SKM-1 treated with dmso at 0.1 percent for 144 hours (cell line): Measurements from ENCODE around the gene VGLL4.

Experiments used
- DNase-seq: peaks from one replicate; lab custom pipeline; 2025; ENCODE audit not compliant: unreplicated experiment; lab: John Stamatoyannopoulos, UW

The VGLL4 gene

DNA sequence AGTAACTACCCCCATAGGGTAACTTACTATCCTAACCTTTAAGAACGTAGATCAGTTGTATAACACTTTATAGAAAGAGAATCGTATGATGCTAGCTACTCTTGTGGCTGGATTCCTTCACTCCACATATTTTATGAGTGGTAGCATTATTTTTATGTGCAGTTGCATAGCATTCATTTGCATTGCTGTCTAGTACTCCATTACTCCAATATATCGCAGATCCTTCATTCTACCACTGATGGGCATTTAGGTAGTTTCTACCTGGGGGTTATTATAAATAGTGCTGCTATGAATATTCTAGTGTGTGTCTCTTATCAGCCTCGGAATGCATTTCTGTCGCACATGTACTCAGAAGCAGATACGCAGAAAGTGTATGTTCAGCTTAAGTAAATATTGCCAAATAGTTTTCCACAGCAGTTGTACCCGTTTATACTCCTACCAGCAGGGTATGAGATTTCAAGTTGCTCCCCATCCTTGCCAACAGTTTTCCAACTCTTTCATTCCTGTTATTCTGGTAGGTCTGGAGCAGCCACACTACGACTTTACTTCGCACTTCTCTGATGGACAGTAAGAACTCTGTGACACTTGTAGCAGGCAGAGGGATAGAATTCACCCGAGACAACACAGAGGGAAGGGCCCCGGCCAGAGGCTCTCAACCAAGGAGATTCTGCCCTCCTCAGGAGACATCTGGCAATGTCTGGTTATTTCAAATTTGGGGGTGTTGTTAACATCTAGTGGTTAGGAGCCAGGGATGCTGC lies 9.8 kb upstream of the VGLL4 start:
- DNase-seq = no peak

DNA sequence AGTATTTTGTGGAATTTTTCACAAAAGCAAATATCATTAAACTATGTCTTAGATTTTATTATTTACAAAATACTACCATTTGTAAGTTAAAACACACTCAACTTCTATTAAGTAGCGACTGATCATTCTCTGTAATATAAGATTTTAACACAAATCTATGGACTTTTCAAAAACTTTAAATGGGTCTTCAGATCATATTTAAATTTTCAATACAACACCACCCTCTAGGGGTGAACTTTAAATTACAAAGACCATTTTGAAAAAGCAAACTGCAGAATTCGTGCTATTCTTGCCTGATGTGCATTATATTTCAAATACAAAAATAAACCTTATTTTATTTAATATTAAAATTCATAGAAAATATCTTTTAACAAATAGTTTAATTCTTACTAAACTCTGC lies 8.2 kb upstream of the VGLL4 start:
- peak; percentile 37 for DNase-seq

DNA sequence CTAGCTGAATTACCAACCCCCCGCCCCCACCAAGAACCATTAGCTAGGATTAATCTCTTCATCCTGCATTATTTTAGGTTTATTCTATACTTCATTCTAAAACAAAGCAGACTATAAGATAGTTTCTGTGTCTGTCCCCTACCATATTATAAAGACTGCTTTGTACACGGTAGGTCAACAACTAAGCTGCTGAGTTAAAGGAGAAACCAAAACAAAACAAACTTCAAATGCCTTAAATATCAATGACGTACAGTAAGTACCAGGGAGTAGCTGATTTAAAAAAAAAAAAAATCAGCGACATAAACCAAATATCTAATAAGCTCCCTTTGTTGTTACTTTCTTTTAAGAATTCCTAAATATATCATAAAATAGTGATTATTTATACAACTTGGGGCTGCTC lies 7.8 kb upstream of the VGLL4 start:
- DNase-seq = no peak

DNA sequence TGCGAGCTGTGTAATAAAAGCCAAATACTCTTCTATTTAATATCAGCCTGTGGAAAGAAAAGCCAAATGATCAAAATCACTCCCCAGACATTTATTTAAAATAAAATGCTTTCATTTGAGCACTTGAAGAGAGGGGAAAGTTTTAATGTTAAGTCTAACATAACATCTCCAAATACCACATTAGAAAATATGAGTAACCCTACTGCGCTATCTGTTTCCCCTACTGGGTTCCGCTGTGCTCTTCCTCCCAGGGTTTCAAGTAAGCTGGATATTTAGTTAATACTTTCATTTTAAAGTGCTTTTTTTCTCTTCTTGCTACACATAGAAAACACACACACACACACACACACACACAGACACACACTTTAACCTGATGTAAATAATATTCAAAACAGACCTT lies 6.7 kb upstream of the VGLL4 start:
- DNase-seq = no peak

DNA sequence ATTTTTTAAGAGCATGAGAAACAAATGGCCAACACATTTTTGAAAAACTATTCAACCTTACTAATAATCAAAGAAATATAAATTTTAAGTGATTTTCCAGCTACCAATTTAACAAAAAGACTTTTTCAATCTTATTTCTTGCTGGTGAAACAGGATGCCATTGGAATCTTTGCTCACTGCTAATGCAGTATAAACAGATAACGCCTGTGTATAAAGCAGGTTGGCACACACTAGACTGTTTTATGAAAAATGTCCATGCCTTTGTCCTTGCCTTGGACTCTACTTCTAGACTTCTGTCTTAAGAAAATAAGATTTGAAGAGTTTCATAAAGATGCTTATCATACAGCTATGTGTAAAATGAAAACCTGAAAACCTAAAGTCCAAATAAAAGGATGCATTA lies 5.0 kb upstream of the VGLL4 start:
- no peak for DNase-seq

DNA sequence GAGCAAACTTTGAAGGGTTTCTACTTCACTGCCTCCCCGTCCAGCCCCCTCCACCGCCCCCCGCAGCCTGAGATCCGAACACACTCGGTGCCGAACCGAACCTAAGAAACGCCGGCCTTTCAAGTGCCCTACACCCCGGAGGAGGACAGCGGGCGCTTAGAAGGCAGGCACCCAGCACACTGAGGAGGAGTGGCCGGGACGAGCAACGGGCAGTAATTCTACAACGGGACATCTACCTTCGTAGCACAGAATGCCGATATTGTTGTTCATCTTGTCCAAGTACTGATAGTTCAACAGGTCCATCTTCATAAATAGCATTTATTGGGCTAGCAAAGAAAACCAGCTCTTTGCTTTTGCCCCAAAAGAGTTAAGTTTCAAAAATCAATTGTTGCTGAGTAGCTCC lies 513 bp downstream of the VGLL4 start:
- DNase-seq = no peak

DNA sequence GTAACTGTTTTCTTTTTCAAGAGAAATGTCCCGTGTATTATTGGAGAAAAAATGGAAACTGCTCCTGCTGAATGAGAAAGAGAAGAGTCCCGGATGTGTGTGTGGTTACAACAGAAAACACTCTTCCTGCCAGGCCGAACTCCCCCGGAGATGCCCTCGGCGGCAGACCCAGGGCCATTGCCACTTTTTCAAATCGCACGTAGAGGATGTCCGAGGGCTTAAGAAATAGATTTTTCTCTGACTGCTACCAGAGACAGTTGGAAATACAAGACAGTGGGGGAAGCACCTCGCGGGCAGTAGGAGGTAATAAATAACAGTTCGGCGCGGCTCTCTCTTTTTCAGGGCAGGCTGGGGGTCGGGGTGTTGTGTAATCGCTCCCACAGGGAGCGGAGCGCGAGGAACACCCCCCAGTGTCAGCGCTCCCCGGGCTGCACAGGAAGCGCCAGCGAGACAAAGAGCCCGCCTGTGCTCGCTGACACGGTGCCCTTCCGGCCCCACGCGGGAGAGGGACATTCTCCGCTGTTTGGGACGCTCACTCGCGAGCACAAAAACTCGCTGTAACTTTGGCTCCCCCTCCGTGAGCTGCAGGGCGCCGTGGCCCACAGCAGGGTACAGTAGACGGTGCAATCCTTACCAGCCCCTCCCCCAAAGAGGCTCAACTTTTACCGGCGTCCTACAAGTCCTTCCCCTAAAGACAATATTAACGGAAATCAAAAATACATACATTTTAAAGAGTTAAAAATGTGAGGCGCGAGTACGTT lies 1.1 kb downstream of the VGLL4 start:
- DNase-seq = peak; percentile 69

DNA sequence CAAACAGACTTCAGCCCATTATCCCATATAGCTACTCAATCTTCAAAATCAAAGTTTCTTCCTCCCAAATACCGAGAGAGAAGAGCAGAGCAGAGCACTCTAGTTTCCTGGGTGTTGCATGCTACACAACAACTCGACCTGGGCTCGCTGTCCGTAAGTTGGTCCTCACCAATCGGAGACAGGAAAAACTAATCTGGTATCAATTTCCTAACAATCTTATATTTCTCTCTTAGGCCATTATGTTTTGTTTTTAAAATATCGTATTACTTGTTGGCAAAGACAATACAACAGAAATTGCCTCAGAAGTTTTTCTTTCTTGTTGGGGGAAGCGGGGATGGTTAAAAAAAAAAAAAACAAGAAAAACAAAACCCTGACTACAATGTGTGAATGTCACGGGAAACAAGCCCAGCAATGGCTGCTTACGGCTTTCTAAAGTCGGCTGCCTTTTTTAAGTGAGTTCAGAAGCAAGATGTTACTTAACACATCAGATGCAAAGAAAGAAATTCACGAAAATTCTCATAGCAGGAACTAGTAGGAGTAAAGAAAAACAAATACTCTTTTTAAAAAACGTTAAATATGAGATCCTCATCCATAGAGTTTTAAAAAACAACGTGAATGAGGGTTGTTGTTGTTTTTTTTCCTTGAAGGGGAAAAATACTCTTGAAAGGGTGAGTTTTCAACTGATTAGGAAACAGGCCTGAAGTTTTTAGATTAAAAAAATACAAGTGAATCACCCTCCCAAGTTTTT lies 1.9 kb downstream of the VGLL4 start:
- DNase-seq = no peak

DNA sequence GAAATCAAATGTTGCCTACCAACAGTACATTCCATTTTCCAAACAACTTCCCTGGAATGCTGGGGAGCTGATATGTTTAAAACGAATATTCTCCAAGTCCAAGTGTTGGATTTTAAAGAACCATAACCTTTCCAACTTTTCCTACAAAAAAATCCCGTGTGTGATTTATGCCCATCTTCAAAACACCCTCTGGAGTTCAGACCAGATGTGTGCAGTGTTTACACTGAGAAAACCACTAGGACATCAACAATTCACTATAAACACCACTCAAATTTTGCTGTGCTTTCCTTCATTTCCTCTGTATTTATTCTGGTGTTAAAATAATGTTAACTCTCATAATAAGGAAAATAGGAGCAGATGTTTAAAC lies 2.4 kb downstream of the VGLL4 start:
- DNase-seq = no peak

DNA sequence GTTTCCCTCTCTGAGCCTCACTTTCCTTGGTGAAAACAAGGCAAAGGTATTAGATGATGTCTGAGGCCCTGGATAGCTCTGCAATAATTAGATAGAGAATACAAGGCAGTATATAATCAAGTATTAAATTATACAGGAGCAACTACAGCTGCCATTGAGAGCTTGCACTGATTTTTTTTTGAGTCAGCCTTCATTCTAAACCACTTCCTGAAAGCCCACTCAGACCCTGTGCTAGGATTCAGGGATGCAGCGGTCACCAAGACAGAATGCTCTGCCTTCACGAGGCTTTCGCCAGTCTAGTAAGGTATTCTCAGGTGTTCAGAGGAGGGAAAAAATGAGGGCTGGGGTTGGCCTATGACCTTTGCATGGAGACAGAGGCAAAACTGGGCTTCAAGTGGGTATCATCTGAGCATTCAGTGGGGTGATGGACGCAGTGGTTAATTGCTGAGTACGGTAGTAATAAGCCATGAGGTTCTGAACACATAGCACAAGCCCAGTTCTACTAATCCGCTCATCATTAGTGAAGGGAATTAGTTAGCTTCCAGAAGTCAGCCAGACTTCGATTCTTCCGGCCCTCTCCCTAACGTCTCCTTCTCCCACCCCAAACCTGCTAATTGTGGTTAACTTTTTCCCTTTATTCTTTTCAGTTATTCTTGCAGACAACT lies 3.6 kb downstream of the VGLL4 start:
- no peak for DNase-seq

DNA sequence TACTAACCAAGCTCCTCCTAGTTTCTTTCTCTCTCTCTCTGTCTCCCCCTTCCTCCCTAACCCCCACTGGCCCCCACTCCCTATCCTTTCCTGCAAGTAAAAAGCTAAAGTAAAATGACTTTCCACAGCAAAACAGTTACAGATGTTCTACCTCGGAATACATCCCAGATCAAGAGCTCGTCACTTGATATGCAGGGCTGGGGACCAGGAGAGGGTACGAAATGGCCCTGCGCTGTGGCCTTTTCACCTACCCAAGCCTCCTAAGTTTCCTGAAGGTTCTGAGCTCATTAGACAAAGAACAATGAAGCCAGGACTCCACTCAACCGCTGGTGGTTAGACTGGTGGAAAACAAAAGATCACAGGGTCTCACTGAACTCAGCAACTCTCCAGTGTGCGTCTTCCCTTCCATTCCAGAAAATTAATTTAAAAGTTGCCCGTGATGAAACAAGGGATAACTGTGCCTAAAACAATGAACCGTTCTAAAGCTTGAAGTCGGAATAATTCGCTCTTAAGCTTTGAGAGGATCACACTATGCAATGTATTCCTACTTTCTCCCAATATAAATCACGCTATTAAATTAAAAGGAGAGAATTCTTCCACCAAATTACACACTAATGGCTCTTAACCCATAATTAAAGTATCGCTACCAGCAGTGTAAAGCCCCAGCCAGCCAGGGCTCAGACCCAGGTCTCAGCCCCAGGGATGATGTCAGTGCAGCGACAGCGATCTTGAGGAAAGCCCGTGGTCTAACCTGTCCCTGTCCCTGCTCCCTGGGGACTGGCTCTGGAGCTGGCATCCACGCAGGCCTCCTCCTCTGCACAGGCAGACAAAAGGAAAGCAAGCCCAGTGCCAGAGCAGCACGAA lies 5.0 kb downstream of the VGLL4 start:
- no peak for DNase-seq

DNA sequence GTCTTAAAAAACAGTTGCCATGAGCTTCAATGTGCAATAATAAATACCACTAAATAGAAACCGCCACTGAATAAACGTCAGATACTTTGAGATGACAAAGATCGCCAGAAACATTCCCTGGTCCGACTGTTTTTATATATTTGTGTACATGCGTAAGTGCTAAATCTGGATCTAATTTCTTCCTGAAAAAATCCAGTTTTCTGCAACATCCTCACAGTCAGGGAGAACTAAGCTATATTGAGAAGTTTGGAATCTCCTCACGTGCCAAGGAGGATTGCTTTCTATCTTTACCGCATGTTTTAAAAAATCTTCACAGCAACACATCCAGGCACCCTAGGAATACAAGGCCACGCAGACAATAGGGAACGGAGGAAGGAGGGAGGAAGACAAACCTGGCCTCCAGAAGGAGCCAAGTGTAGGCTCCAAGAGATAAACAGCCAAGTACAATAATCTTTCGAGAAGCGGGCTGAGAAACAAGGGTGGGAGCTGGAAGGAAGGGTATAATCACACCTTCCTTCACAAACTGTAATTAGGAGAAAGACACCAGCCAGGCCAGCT lies 5.7 kb downstream of the VGLL4 start:
- DNase-seq = no peak

DNA sequence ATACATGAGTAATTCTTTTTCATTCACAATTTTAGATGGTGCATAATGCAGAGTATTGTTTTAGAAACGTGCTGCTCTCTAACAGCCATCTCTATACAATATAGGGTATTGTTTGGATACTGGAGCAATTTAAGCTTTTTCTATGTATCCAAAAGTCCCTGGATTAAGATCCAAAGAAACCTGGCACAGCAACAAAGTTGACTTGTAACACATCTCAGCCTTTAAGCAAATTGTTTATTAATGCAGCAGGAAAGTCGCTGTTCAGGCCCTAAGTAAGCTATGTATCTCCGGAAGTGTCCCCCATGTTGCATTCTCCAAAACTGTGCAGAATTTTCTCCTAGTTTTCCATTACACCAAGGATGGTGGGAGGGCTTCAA lies 7.3 kb downstream of the VGLL4 start:
- no peak for DNase-seq

DNA sequence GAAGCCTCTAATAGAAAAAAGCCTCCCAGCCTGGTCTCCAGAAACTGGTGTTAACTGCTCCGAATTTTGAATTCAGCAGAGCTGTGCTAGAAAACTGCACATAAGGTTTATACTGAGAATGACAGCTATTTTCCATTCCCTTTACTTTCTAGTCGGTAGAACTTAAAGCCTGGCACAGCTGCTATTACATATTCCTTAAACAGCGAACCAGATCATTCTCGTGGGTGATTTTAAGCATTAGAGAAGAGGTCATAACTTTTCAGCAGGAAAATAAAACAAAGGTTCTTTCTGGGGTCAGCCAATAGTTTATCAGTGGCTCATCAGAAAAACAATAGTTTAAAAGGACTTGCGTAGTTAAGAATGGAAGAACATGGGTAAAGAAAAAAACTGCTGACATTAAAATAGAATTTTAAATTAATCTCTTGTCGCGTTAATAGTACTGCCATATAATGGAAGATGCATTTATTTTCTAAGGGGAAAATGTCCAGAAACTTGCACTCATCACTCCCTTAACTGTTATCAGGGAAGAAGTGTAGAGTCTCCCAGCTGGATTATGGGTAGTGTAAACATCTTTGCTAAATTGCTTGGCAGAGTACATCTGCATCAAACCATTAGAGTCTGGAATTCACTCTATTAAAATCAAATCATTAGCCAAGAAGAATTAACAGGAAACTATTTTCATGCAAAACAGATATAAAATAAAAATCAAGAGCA lies 7.9 kb downstream of the VGLL4 start:
- DNase-seq = no peak

DNA sequence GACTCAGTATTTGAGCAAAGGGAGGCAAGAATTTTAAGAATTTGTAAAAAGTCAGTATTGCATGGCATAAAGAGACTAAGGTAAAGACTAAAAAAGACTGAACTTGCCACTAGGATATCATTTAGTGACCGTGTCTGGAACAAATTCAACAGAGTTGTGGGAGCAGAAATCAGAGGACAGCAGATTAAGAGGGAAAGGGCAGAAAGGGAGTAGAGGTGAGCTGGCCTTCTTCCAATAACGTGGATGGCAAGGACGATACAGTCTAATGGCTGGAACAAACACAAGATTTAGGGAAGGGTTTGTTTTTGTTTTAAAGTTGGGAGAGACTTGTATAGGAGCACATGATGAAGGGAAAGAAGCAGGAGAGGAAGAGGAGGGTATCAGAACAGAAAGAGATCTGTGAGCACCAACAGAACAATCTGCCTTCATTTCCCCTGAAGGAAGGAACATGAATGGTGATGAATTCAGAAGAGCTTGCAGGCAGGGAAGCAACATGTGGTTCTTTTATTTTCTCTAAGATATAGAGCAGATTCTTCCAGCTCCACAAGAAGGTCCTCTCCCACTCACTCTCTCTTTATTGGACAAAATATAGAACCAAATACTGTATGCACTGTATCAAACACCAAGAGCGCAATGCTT lies 8.6 kb downstream of the VGLL4 start:
- DNase-seq = no peak

DNA sequence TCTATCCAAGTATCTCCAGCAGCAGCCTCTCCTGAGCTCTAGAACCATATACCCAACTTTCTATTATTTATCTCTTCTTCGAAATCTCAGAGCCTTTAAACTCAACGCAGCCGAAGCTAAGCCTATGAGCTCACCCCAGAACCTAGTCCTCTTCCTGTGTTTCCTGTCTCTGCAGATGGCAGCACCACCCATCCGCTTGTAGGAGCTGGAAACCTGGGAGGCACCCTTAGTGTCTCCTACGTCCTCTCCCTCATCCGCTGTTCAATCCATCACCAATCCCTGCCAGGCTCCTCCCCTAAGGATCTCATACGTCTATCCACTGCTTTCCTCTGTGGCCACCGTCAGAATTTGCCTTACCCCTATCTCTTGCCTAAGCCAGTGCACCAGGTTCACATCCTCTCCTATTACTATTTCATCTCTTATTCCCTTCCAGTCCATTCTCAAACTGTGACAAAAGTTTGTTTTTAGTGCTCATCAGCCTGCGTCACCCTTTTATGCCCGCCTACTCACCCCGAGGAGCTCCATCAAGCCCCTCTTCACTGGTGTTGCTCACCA lies 9.6 kb downstream of the VGLL4 start:
- DNase-seq = no peak

DNA sequence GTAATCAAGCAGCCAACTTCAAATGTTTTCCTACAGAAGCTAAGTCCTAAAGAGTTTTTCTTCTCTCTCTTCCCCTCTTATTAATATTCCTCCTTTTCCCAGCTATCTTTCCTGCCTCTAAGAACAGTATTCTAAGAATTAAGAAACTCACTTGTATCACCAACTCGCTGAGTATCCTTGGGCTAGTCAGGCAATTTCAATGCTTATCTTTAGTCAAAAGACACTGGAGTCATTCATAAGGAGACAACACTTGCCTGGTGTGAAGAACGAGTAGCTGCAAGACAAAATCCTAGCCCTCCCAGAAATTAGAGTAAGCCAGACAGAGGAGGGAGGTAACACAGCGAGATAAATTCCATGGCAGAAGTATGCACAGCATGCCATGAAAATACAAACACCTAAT lies 10.7 kb downstream of the VGLL4 start:
- DNase-seq = no peak

DNA sequence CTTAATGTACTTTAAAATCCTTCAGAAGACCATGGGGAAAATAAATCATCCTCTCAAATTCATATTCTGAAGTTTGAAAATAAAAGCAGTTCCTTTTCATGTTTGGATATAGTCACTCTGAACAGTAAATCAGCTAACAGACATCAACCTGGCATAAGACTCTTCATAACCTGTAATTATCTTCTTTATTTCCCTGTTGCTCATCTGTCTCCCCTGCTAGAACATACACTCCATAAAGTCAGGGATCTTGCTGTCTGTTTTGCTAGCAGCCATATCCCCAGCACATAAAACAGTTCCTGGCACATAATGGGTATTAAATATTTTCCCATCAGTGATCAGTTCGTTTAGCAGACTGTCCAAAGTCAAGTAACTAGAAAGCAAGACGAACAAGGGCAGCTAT lies 11.2 kb downstream of the VGLL4 start:
- no peak for DNase-seq

DNA sequence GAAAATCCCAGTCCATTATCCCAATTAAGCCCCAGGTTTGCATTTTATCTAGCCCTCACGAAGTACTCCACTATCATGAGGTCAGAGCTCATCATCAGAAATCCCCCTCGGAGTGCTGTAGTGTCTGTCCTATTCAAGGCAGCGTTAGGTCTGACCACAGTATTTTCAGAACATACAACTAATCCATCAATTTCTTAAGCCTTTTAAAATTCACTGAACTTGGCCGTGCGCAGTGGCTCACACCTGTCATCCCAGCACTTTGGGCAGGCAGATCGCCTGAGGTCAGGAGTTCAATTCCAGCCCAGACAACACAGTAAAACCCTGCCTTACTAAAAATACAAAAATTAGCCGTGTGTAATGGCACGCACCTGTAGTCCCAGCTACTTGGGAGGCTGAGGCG lies 11.9 kb downstream of the VGLL4 start:
- no peak for DNase-seq
